GM23338 (cell line): Measurements from ENCODE around the gene KTI12. TPM values are rescaled to one million over a fixed set of nuclear protein-coding genes. Genes with fewer than 3 reads are reported as not detected.

Experiments used
- ATAC-seq: fragments of 200-7000 bp; cut with Tn5 transposase; 3 replicates; pipeline ENCODE4 v1.9.1; 2020
- DNase-seq: peaks from one replicate; pipeline ENCODE4 v3.0.0-alpha.2; 2015; ENCODE audit warnings: low spot score
- H2AFZ ChIP-seq: fragments of 200-600 bp; sonication (generic); 2 replicates; pipeline ENCODE4 v1.8.0; 2016; ENCODE audit warnings: antibody characterized with exemption, mild to moderate bottlenecking, moderate library complexity
- H3F3A ChIP-seq: fragments of 200-600 bp; sonication (generic); replicated peaks from 2 replicates; pipeline ENCODE4 v1.8.0; 2017; ENCODE audit warnings: antibody characterized with exemption, mixed run types, low read depth
- H3K27ac ChIP-seq: fragments of 200-600 bp; sonication (generic); 2 replicates; pipeline ENCODE4 v1.6.1; 2016; ENCODE audit warnings: low read depth
- H3K27me3 ChIP-seq: fragments of 200-600 bp; sonication (generic); 2 replicates; pipeline ENCODE4 v1.8.0; 2016; ENCODE audit warnings: mild to moderate bottlenecking, mixed run types, moderate library complexity; ENCODE audit not compliant: insufficient read depth
- H3K36me3 ChIP-seq: fragments of 200-600 bp; sonication (generic); 2 replicates; pipeline ENCODE4 v1.8.0; 2016; ENCODE audit warnings: mild to moderate bottlenecking; ENCODE audit not compliant: insufficient read depth
- H3K4me1 ChIP-seq: fragments of 200-600 bp; sonication (generic); 2 replicates; pipeline ENCODE4 v1.8.0; 2016; ENCODE audit warnings: mild to moderate bottlenecking, moderate library complexity; ENCODE audit not compliant: insufficient read depth
- H3K4me2 ChIP-seq: fragments of 200-600 bp; sonication (generic); 2 replicates; pipeline ENCODE4 v1.7.1; 2017; ENCODE audit warnings: mixed run types
- H3K4me3 ChIP-seq: fragments of 200-600 bp; sonication (generic); 2 replicates; pipeline ENCODE4 v1.6.1; 2016; ENCODE audit warnings: mixed run types
- H3K79me2 ChIP-seq: fragments of 200-600 bp; sonication (generic); replicated peaks from 2 replicates; pipeline ENCODE4 v1.8.0; 2017; ENCODE audit warnings: mild to moderate bottlenecking; ENCODE audit not compliant: insufficient read depth
- H3K9me2 ChIP-seq: fragments of 200-600 bp; sonication (generic); 2 replicates; pipeline ENCODE4 v1.8.0; 2017; ENCODE audit not compliant: insufficient read depth
- H4K20me1 ChIP-seq: fragments of 200-600 bp; sonication (generic); replicated peaks from 2 replicates; pipeline ENCODE4 v1.8.0; 2017; ENCODE audit warnings: mild to moderate bottlenecking; ENCODE audit not compliant: insufficient read depth
- H3K27ac Mint-ChIP-seq: 2 replicates; pipeline ENCODE4 v1.8.0; 2020; ENCODE audit warnings: inconsistent platforms, mild to moderate bottlenecking, moderate library complexity, mixed read lengths
- H3K27me3 Mint-ChIP-seq: 3 replicates; pipeline ENCODE4 v1.8.0; 2022; ENCODE audit warnings: low read depth, mild to moderate bottlenecking, moderate library complexity, mixed read lengths, inconsistent platforms; ENCODE audit not compliant: insufficient read depth, poor library complexity
- H3K36me3 Mint-ChIP-seq: 3 replicates; pipeline ENCODE4 v1.8.0; 2021; ENCODE audit warnings: low read depth, mild to moderate bottlenecking, inconsistent platforms, moderate library complexity, mixed read lengths
- H3K4me1 Mint-ChIP-seq: 3 replicates; pipeline ENCODE4 v1.8.0; 2020; ENCODE audit warnings: mild to moderate bottlenecking, inconsistent platforms, mixed read lengths
- H3K4me3 Mint-ChIP-seq: 3 replicates; pipeline ENCODE4 v1.8.0; 2021; ENCODE audit warnings: moderate library complexity, mild to moderate bottlenecking, inconsistent platforms, mixed read lengths
- H3K9me3 Mint-ChIP-seq: 3 replicates; pipeline ENCODE4 v1.8.0; 2020; ENCODE audit warnings: moderate library complexity, mild to moderate bottlenecking, inconsistent platforms, mixed read lengths
- EZH2 ChIP-seq: fragments of 200-600 bp; sonication (generic); IDR thresholded peaks from one replicate; pipeline ENCODE4 v1.8.0; 2017; ENCODE audit warnings: antibody characterized with exemption, mild to moderate bottlenecking, low read depth; ENCODE audit not compliant: unreplicated experiment
- EZH2phosphoT487 ChIP-seq: fragments of 200-600 bp; sonication (generic); IDR thresholded peaks from one replicate; pipeline ENCODE4 v1.8.1; 2018; ENCODE audit warnings: antibody characterized with exemption; ENCODE audit not compliant: unreplicated experiment
- JUNB ChIP-seq: IDR thresholded peaks from one replicate; pipeline ENCODE4 v1.6.1; 2016; ENCODE audit warnings: antibody characterized with exemption; ENCODE audit not compliant: unreplicated experiment
- POLR2AphosphoS5 ChIP-seq: IDR thresholded peaks from 2 replicates; pipeline ENCODE4 v1.6.1; 2016; ENCODE audit warnings: antibody characterized with exemption, low read depth
- ZNF114 ChIP-seq: fragments of 250-450 bp; sonication (Bioruptor Pico); IDR thresholded peaks from 2 replicates; pipeline ENCODE4 v1.5.0; 2020; ENCODE audit warnings: mild to moderate bottlenecking, moderate library complexity
- polyA plus RNA-seq: library from polyadenylated mRNA; unstranded; fragments of >200 nt; fragmentation: Nextera tagmentation; extraction: Ambion mirVana; gene quantifications from 2 replicates; pipeline ENCODE4 v1.2.1, GENCODE V29; 2016
- total RNA-seq: library from RNA; depleted of rRNA; stranded (reverse); fragments of >200 nt; shearing (Covaris generic); gene quantifications from 2 replicates; pipeline ENCODE4 v1.2.3, GENCODE V29; 2014
- TF ChIP-seq, protein P1 (sequence below): IDR thresholded peaks from one replicate; pipeline ENCODE4 v1.6.1; 2018; ENCODE audit warnings: antibody characterized with exemption; ENCODE audit not compliant: unreplicated experiment

Gene KTI12
- total and polyA plus RNA-seq, 2 experiments from 2014 or later, result 8.7 to 13.0 TPM

DNA sequence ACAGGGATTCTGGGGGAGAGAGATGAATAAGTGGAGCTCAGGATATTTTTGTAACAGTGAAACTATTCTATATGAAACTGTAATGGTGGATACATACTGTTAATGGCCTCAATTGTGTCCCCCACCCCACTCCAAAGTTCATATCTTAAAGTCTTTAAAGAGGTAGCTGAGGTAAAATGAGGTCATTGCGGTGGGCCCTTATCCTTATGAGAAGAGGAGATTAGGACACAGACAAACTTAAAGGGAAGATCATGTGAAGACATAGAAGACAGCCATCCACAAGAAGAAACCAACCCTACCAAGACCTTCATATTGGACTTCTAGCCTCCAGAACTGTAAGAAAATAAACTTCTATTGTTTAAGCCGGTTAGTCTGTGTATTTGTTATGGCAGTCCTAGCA lies 11.6 kb upstream of the KTI12 start:
- H3K27ac Mint-ChIP-seq, result no peak overlapping the region
- no peaks in the 10 kb centered on the region for H3K4me1 ChIP-seq
- H3K36me3 Mint-ChIP-seq, result peaks cover 18% of the 10 kb centered on the region
- ATAC-seq, result no peak
- no peaks in the 10 kb centered on the region for H3K36me3 ChIP-seq
- H3K79me2 ChIP-seq, result peaks cover 82% of the 10 kb centered on the region
- H2AFZ ChIP-seq, result no peak overlapping the region
- TF ChIP-seq EZH2phosphoT487, result no peak
- no peaks in the 10 kb centered on the region for H3F3A ChIP-seq
- H3K4me2 ChIP-seq, result no peak overlapping the region
- no peak overlapping the region for H3K4me3 ChIP-seq
- H3K27me3 Mint-ChIP-seq, result no peaks in the 10 kb centered on the region
- H3K27ac ChIP-seq, result peak overlapping the region; percentile 7; the same call in 1 of the 2 replicates
- H3K4me1 Mint-ChIP-seq, result no peaks in the 10 kb centered on the region
- H3K4me3 Mint-ChIP-seq, result no peak overlapping the region
- no peaks in the 10 kb centered on the region for H3K9me2 ChIP-seq
- H4K20me1 ChIP-seq, result peaks cover 33% of the 10 kb centered on the region
- no peaks in the 10 kb centered on the region for H3K27me3 ChIP-seq
- DNase-seq, result no peak
- H3K9me3 Mint-ChIP-seq, result no peaks in the 10 kb centered on the region; the same call in 2 of the 3 replicates

DNA sequence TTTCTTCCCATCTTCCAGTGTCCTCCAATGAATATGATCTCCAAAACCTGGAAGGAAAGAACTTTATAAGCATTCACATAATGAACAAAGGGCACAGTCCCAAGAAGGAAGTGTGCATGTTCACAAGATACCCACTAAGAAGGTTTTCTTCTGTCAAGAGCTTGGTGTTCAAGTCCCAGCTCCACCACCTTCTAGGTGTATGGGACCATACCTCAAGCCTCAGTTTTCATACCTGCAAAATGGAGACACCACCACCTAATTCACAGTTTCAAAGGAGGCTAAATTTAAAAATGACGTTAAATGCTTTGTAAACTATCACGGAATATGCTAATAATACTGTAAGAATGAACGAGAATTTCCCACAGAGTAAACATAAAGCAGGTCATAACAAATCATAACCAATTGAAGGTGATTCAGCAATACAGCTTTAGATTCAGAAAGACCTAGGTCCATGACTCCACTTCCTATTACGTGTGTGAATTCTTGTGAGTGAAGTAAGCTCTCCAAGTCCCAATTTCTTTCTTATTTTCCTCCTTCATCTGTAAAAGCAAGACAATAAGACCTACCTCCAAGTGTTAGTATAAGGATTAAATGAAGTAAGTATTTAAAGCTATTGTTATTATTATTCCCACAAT lies 8.1 kb upstream of the KTI12 start:
- Histone ChIP-seq H3K9me2 (no peaks in the 10 kb centered on the region), H3K36me3 (peaks cover 4% of the 10 kb centered on the region), H3K27ac (peak overlapping the region; percentile 39; the same call in 1 of the 2 replicates), H3K4me2 (no peak overlapping the region), H4K20me1 (peaks cover 30% of the 10 kb centered on the region), H3K4me3 (no peak overlapping the region), H3K4me1 (no peaks in the 10 kb centered on the region), H3K27me3 (no peaks in the 10 kb centered on the region), H2AFZ (no peak overlapping the region), H3F3A (0 out of 2 replicates have a peak, but pooled peaks cover 5% of the 10 kb centered on the region), H3K79me2 (peaks cover 46% of the 10 kb centered on the region)
- peaks cover 36% of the 10 kb centered on the region; the same call in 2 of the 3 replicates for H3K36me3 Mint-ChIP-seq
- DNase-seq (no peak), ATAC-seq (no peak)
- H3K27me3 Mint-ChIP-seq, result no peaks in the 10 kb centered on the region
- H3K4me1 Mint-ChIP-seq, result no peaks in the 10 kb centered on the region
- no peak overlapping the region for H3K4me3 Mint-ChIP-seq
- TF ChIP-seq, protein P1, sequence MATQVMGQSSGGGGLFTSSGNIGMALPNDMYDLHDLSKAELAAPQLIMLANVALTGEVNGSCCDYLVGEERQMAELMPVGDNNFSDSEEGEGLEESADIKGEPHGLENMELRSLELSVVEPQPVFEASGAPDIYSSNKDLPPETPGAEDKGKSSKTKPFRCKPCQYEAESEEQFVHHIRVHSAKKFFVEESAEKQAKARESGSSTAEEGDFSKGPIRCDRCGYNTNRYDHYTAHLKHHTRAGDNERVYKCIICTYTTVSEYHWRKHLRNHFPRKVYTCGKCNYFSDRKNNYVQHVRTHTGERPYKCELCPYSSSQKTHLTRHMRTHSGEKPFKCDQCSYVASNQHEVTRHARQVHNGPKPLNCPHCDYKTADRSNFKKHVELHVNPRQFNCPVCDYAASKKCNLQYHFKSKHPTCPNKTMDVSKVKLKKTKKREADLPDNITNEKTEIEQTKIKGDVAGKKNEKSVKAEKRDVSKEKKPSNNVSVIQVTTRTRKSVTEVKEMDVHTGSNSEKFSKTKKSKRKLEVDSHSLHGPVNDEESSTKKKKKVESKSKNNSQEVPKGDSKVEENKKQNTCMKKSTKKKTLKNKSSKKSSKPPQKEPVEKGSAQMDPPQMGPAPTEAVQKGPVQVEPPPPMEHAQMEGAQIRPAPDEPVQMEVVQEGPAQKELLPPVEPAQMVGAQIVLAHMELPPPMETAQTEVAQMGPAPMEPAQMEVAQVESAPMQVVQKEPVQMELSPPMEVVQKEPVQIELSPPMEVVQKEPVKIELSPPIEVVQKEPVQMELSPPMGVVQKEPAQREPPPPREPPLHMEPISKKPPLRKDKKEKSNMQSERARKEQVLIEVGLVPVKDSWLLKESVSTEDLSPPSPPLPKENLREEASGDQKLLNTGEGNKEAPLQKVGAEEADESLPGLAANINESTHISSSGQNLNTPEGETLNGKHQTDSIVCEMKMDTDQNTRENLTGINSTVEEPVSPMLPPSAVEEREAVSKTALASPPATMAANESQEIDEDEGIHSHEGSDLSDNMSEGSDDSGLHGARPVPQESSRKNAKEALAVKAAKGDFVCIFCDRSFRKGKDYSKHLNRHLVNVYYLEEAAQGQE, result no peak
- TF ChIP-seq JUNB, result no peak
- TF ChIP-seq POLR2AphosphoS5, result no peak
- no peaks in the 10 kb centered on the region for H3K9me3 Mint-ChIP-seq
- H3K27ac Mint-ChIP-seq, result no peak overlapping the region; the same call in 1 of the 2 replicates

DNA sequence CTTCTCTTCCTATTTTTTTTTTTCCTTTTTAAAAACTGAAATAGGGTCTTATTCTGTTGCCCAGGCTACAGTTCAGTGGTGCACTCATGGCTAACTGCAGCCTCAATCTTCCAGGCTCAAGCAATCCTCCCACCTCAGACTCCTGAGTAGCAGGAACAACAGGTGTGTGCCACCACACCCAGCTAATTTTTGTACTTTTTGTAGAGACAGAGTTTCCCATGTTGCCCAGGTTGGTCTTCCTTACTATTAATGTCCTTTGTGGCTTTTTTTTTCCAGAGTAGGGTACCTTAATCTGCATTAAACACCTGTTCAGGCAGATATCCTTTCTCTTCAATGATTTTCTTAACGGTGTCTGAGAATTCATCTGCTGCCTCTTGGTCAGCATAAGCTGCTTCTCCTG lies 4.3 kb upstream of the KTI12 start:
- no peaks in the 10 kb centered on the region for H3K27me3 ChIP-seq
- no peak overlapping the region for H2AFZ ChIP-seq
- peaks cover 13% of the 10 kb centered on the region for H3K79me2 ChIP-seq
- H3K4me3 Mint-ChIP-seq, result no peak overlapping the region
- H4K20me1 ChIP-seq, result peaks cover 15% of the 10 kb centered on the region
- no peaks in the 10 kb centered on the region for H3K27me3 Mint-ChIP-seq
- peaks cover 5% of the 10 kb centered on the region; the same call in 1 of the 3 replicates for H3K4me1 Mint-ChIP-seq
- no peak for DNase-seq
- no peak overlapping the region for H3K27ac ChIP-seq
- H3K9me2 ChIP-seq, result no peaks in the 10 kb centered on the region
- H3K4me2 ChIP-seq, result no peak overlapping the region
- H3K36me3 Mint-ChIP-seq, result peaks cover 33% of the 10 kb centered on the region
- no peak overlapping the region for H3K27ac Mint-ChIP-seq
- H3F3A ChIP-seq, result peaks cover 11% of the 10 kb centered on the region; the same call in 1 of the 2 replicates
- H3K4me1 ChIP-seq, result no peaks in the 10 kb centered on the region; the same call in 1 of the 2 replicates
- H3K4me3 ChIP-seq, result no peak overlapping the region
- H3K36me3 ChIP-seq, result peaks cover 4% of the 10 kb centered on the region
- H3K9me3 Mint-ChIP-seq, result no peaks in the 10 kb centered on the region
- no peak for ATAC-seq
- no peak for TF ChIP-seq ZNF114 (CRISPR knock-in tag)
- no peak for TF ChIP-seq EZH2
